ENCODE measurements around the gene AKIP1. TPM values are rescaled to one million over a fixed set of nuclear protein-coding genes. Genes with fewer than 3 reads are reported as not detected.

The AKIP1 gene
- total and polyA plus RNA-seq, 2 experiments from 2014 or later = 41.1 to 49.6 TPM

- no peaks in the 10 kb centered on the region for H3K9me2 ChIP-seq (ENCODE audit: insufficient read depth)
- no peak overlapping the region for H3K4me2 ChIP-seq (ENCODE audit: unreplicated experiment)
- TF ChIP-seq EZH2 (IDR thresholded peaks at IDR 0.05; ENCODE audit: insufficient read depth, poor library complexity, severe bottlenecking) (no peak), EZH2phosphoT487 (IDR thresholded peaks at IDR 0.05; ENCODE audit: insufficient read depth, low read depth) (no peak)
- in situ Hi-C loops (cut with MboI) = no loop called here
- no peak for DNase-seq
- H3K9ac ChIP-seq = no peak overlapping the region
- H3F3A ChIP-seq (ENCODE audit: insufficient read depth) = peaks cover 3% of the 10 kb centered on the region; the same call in 1 of the 2 replicates
- no peaks in the 10 kb centered on the region for H3K9me3 ChIP-seq (ENCODE audit: low read depth)
- no peaks in the 10 kb centered on the region for H4K20me1 ChIP-seq (ENCODE audit: insufficient read depth)
- no peak overlapping the region for H3K27ac ChIP-seq
- H2AFZ ChIP-seq = no peak overlapping the region
- H3K79me2 ChIP-seq (ENCODE audit: insufficient read depth) = no peaks in the 10 kb centered on the region
- no peaks in the 10 kb centered on the region for H3K27me3 ChIP-seq (replicated peaks; ENCODE audit: insufficient read depth)
- H3K4me3 ChIP-seq = no peak overlapping the region
- no peaks in the 10 kb centered on the region for H3K36me3 ChIP-seq (ENCODE audit: low read depth)
- peaks cover 5% of the 10 kb centered on the region; the same call in 1 of the 2 replicates for H3K4me1 ChIP-seq (ENCODE audit: insufficient read depth)
These were observed 11.8 kb upstream of the AKIP1 start for GRCh38 chr11:8899119-8899753.

- TF ChIP-seq EZH2 (IDR thresholded peaks at IDR 0.05; ENCODE audit: insufficient read depth, poor library complexity, severe bottlenecking) = no peak
- TF ChIP-seq EZH2phosphoT487 (IDR thresholded peaks at IDR 0.05; ENCODE audit: insufficient read depth, low read depth) = no peak
- peak; percentile 96 for DNase-seq
- no peaks in the 10 kb centered on the region for H4K20me1 ChIP-seq (ENCODE audit: insufficient read depth)
- H3K9me2 ChIP-seq (ENCODE audit: insufficient read depth) = no peaks in the 10 kb centered on the region
- no peak overlapping the region for H2AFZ ChIP-seq
- WGBS, 2 experiments (ENCODE audit: low coverage in 1 of 2, low lambda C conversion rate in 2 of 2, missing lambda C conversion rate in 2 of 2) = 16 to 20% methylated on average over 5 of the region's 5 CpGs
- H3K27ac ChIP-seq = peak overlapping the region; percentile 64
- H3F3A ChIP-seq (ENCODE audit: insufficient read depth) = peaks cover 32% of the 10 kb centered on the region
- peak overlapping the region; percentile 56 for H3K4me2 ChIP-seq (ENCODE audit: unreplicated experiment)
- H3K4me1 ChIP-seq (ENCODE audit: insufficient read depth) = peaks cover 40% of the 10 kb centered on the region
- peak overlapping the region; percentile 28 for H3K9ac ChIP-seq
- in situ Hi-C loops (cut with MboI) = no loop called here
- no peaks in the 10 kb centered on the region for H3K27me3 ChIP-seq (replicated peaks; ENCODE audit: insufficient read depth)
- no peaks in the 10 kb centered on the region for H3K79me2 ChIP-seq (ENCODE audit: insufficient read depth)
- 0 out of 2 replicates have a peak overlapping the region, but pooled peaks have one; percentile 18 for H3K4me3 ChIP-seq
- no peaks in the 10 kb centered on the region for H3K36me3 ChIP-seq (ENCODE audit: low read depth)
- no peaks in the 10 kb centered on the region for H3K9me3 ChIP-seq (ENCODE audit: low read depth)
These were observed 5.3 kb upstream of the AKIP1 start for GRCh38 chr11:8905528-8906165.

- 93 to 95% methylated on average over 1 of the region's 1 CpG for WGBS, 2 experiments (ENCODE audit: low coverage in 1 of 2, low lambda C conversion rate in 2 of 2, missing lambda C conversion rate in 2 of 2)
- H3K36me3 ChIP-seq (ENCODE audit: low read depth) = no peaks in the 10 kb centered on the region
- no peak for TF ChIP-seq EZH2 (IDR thresholded peaks at IDR 0.05; ENCODE audit: insufficient read depth, poor library complexity, severe bottlenecking)
- TF ChIP-seq EZH2phosphoT487 (IDR thresholded peaks at IDR 0.05; ENCODE audit: insufficient read depth, low read depth) = no peak
- peaks cover 5% of the 10 kb centered on the region for H3K79me2 ChIP-seq (ENCODE audit: insufficient read depth)
- H3K4me1 ChIP-seq (ENCODE audit: insufficient read depth) = peaks cover 40% of the 10 kb centered on the region
- H3F3A ChIP-seq (ENCODE audit: insufficient read depth) = peaks cover 32% of the 10 kb centered on the region
- in situ Hi-C loops (cut with MboI) = no loop called here
- H4K20me1 ChIP-seq (ENCODE audit: insufficient read depth) = no peaks in the 10 kb centered on the region
- no peaks in the 10 kb centered on the region for H3K9me3 ChIP-seq (ENCODE audit: low read depth)
- H3K27ac ChIP-seq = peak overlapping the region; percentile 64
- no peak overlapping the region for H3K4me3 ChIP-seq
- DNase-seq = no peak
- H3K9ac ChIP-seq = no peak overlapping the region
- no peaks in the 10 kb centered on the region for H3K9me2 ChIP-seq (ENCODE audit: insufficient read depth)
- H3K27me3 ChIP-seq (replicated peaks; ENCODE audit: insufficient read depth) = no peaks in the 10 kb centered on the region
- H3K4me2 ChIP-seq (ENCODE audit: unreplicated experiment) = peak overlapping the region; percentile 56
- H2AFZ ChIP-seq = no peak overlapping the region
These were observed 3.9 kb upstream of the AKIP1 start for GRCh38 chr11:8907116-8907515.

- DNase-seq = no peak
- Histone ChIP-seq H3K9ac (no peak overlapping the region), H3K27ac (no peak overlapping the region), H3K9me2 (ENCODE audit: insufficient read depth) (no peaks in the 10 kb centered on the region), H3K27me3 (replicated peaks; ENCODE audit: insufficient read depth) (no peaks in the 10 kb centered on the region), H3K9me3 (ENCODE audit: low read depth) (no peaks in the 10 kb centered on the region), H2AFZ (no peak overlapping the region), H3K4me2 (ENCODE audit: unreplicated experiment) (no peak overlapping the region), H3K4me1 (ENCODE audit: insufficient read depth) (peaks cover 45% of the 10 kb centered on the region), H4K20me1 (ENCODE audit: insufficient read depth) (no peaks in the 10 kb centered on the region), H3K4me3 (no peak overlapping the region), H3F3A (ENCODE audit: insufficient read depth) (peaks cover 32% of the 10 kb centered on the region), H3K36me3 (ENCODE audit: low read depth) (no peaks in the 10 kb centered on the region), H3K79me2 (ENCODE audit: insufficient read depth) (peaks cover 10% of the 10 kb centered on the region)
- in situ Hi-C loops (cut with MboI) = no loop called here
- no peak for TF ChIP-seq EZH2phosphoT487 (IDR thresholded peaks at IDR 0.05; ENCODE audit: insufficient read depth, low read depth)
These were observed 2.9 kb upstream of the AKIP1 start for GRCh38 chr11:8908099-8908498.
